Sigmoid colon (tissue), 7 donors: ENCODE data around the gene TP73. TPM values are rescaled to one million over a fixed set of nuclear protein-coding genes. Genes with fewer than 3 reads are reported as not detected.

ENCODE experiments used
- DNase-seq: peaks from one replicate; pipeline ENCODE4 v3.0.0-alpha.2; 2019
- H3K27ac ChIP-seq, 4 donors: fragments of 200-600 bp; sonication (generic); one replicate each; pipeline ENCODE4 v1.5.1; 2016 to 2019; ENCODE audit warnings: mild to moderate bottlenecking in 1 of 4
- H3K27me3 ChIP-seq, 3 donors: fragments of 200-600 bp; sonication (generic); one replicate each; pipeline ENCODE4 v1.5.1; 2019; ENCODE audit warnings: mild to moderate bottlenecking in 1 of 3
- H3K36me3 ChIP-seq, 4 donors: fragments of 200-600 bp; sonication (generic); one replicate each; pipeline ENCODE4 v1.5.1; 2016 to 2019
- H3K4me1 ChIP-seq, 4 donors: fragments of 200-600 bp; sonication (generic); one replicate each; pipeline ENCODE4 v1.5.1; 2017 to 2019
- H3K4me3 ChIP-seq, 4 donors: fragments of 200-600 bp; sonication (generic); one replicate each; pipeline ENCODE4 v1.5.1; 2017 to 2019; ENCODE audit warnings: mild to moderate bottlenecking in 2 of 4, moderate library complexity in 1 of 4
- H3K9me3 ChIP-seq, 4 donors: fragments of 200-600 bp in 3 of 4; sonication (generic) in 3 of 4; one replicate each; pipeline versions ENCODE4 v1.5.1 to v1.6.1; 2013 to 2019
- EP300 ChIP-seq, 4 donors: sonication (generic); formaldehyde crosslinking; IDR thresholded peaks; one replicate each; pipeline ENCODE4 v1.6.1; 2017; ENCODE audit warnings: antibody characterized with exemption in 4 of 4
- POLR2A ChIP-seq, 2 donors: fragments of 450-650 bp; IDR thresholded peaks; one replicate each; pipeline ENCODE4 v1.6.1; 2016; ENCODE audit warnings: antibody characterized with exemption in 2 of 2, mild to moderate bottlenecking in 2 of 2, moderate library complexity in 2 of 2
- POLR2AphosphoS5 ChIP-seq, 4 donors: sonication (generic); formaldehyde crosslinking; IDR thresholded peaks; one replicate each; pipeline ENCODE4 v1.6.1; 2017; ENCODE audit warnings: antibody characterized with exemption in 4 of 4
- WGBS, 2 donors: extraction: QIAGEN DNeasy Blood & Tissue Kit; methylation state at CpG; one replicate each; pipeline ENCODE4 v1.1.7; 2013; 5-methylcytosine and 5-hydroxymethylcytosine counted together
- intact Hi-C: fragments of 100-400 bp; cut with DNase I; formaldehyde crosslinking; loops from one replicate; pipeline ENCODE4 v1.15.1; 2023
- polyA plus RNA-seq, 3 donors: library from polyadenylated mRNA; stranded (reverse); fragments of 200-250 nt; gene quantifications; one replicate each; pipeline ENCODE4 v1.2.3, GENCODE V29; 2013
- total RNA-seq, 4 donors: library from RNA; depleted of rRNA; stranded (reverse); fragments of >200 nt; gene quantifications; one replicate each; pipeline ENCODE4 v1.1.0, GENCODE V29; 2016
- TF ChIP-seq, protein P1 (sequence below), 4 experiments: fragments of 450-650 bp in 3 of 4; fragments of 200-600 bp in 1 of 4; IDR thresholded peaks; one replicate each; pipeline ENCODE4 v1.5.1; 2016 to 2019; ENCODE audit warnings: antibody characterized with exemption in 4 of 4, mild to moderate bottlenecking in 3 of 4, moderate library complexity in 2 of 4
- donor health status: healthy with polysubstance abuse.
- donor health status: Bipolar disorder and iron deficiency.
- donor health status: healthy.

Gene TP73
- not detected for total RNA-seq
- under 1 TPM in 2 of 3 donors, not detected in 1; 0.22 to 0.69 TPM for polyA plus RNA-seq

GRCh38 chr1:3651930-3652547, at the start of gene TP73:
Gene TP73 (plus strand): TSS chr1:3652516. CDS start chr1:3682366, 29,850 bp downstream.
- H3K4me3 ChIP-seq = peak within 1 kb of the TSS in 2 of 4 donors; percentile 40 to 85
- H3K9me3 ChIP-seq = no peaks in the 10 kb centered on the region
- H3K27ac ChIP-seq = no peak within 1 kb of the TSS
- intact Hi-C loops = loop anchor here (2.0 kb wide), 1 partner anchor 249 kb away; the partner anchor contains the start of gene C1orf174
- H3K27me3 ChIP-seq = peaks cover 31 to 68% (median 51%) of the 10 kb centered on the region in 3 donors
- peaks cover 0 to 39% (median 38%) of the 10 kb centered on the region in 4 donors for H3K4me1 ChIP-seq
- DNase-seq = no peak
- 1% methylated on average over 80 of the region's 80 CpGs for WGBS, 2 donors
- H3K36me3 ChIP-seq = peaks cover 0 to 6% (median 2%) of the 10 kb centered on the region in 4 donors
- TF ChIP-seq POLR2AphosphoS5 (IDR thresholded peaks at IDR 0.05) = no peak
- TF ChIP-seq, protein P1, sequence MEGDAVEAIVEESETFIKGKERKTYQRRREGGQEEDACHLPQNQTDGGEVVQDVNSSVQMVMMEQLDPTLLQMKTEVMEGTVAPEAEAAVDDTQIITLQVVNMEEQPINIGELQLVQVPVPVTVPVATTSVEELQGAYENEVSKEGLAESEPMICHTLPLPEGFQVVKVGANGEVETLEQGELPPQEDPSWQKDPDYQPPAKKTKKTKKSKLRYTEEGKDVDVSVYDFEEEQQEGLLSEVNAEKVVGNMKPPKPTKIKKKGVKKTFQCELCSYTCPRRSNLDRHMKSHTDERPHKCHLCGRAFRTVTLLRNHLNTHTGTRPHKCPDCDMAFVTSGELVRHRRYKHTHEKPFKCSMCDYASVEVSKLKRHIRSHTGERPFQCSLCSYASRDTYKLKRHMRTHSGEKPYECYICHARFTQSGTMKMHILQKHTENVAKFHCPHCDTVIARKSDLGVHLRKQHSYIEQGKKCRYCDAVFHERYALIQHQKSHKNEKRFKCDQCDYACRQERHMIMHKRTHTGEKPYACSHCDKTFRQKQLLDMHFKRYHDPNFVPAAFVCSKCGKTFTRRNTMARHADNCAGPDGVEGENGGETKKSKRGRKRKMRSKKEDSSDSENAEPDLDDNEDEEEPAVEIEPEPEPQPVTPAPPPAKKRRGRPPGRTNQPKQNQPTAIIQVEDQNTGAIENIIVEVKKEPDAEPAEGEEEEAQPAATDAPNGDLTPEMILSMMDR (IDR thresholded peaks at IDR 0.05) = no peak
- TF ChIP-seq POLR2A (IDR thresholded peaks at IDR 0.05) = no peak
- no peak for TF ChIP-seq EP300 (IDR thresholded peaks at IDR 0.05)

GRCh38 chr1:3603156-3603555, 49.2 kb upstream of the TP73 start:
- H3K36me3 ChIP-seq = no peaks in the 10 kb centered on the region
- intact Hi-C loops = no loop called here
- no peak overlapping the region for H3K27ac ChIP-seq
- H3K9me3 ChIP-seq = no peaks in the 10 kb centered on the region
- 88 to 95% methylated on average over 11 of the region's 11 CpGs for WGBS, 2 donors
- H3K4me3 ChIP-seq = no peak overlapping the region
- H3K4me1 ChIP-seq = peaks cover 0 to 10% (median 8%) of the 10 kb centered on the region in 4 donors
- H3K27me3 ChIP-seq = peaks cover 0 to 19% (median 9%) of the 10 kb centered on the region in 3 donors
- DNase-seq = no peak
- TF ChIP-seq POLR2A (IDR thresholded peaks at IDR 0.05) (no peak), POLR2AphosphoS5 (IDR thresholded peaks at IDR 0.05) (no peak), EP300 (IDR thresholded peaks at IDR 0.05) (no peak)
- TF ChIP-seq, protein P1 (IDR thresholded peaks at IDR 0.05) = no peak

DNA sequence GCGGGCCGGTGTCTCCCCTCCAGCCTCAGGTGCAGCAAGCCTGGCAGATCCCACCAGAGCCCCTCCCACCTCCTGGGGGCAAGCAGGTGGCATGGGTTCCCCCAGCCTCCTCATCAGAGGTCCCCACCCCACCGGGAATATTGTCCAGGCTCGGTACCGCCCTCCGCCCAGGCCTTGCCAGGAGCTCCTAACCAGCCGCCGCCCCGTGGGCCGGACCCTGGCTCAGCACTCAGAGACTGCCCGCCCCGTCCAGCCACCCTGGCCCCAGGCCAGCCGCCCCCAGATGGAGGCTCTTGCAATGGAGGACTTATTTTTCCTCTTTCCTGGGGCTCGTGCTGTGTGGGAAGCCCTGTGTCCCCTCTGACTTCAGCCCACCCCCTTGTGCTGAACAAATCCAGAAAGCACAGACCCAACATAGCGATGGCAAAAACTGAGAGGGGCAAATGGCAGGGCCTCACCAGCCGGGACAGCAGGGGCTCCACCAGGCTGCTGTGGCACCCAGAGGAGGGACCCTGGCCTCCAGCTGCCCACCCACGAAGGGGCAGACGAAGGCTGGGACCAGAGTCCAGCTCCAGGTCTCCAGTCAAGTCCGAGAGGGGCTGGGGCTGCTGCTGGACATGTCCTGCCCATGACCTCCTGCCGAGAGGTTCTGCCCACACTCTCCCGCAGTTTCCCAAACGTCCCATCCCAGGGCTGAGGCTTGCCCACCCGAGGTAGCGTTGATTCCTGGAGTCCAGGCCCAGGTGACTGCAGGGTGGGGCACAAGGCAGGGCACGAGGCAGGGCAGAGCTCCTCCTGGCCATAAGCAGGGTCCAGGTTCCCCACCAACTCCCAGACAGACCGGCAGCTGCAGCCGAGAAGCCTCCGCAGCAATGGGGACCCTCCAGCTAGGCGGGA, 48.5 kb upstream of the TP73 start:
- no peak for DNase-seq
- Histone ChIP-seq H3K9me3 (no peaks in the 10 kb centered on the region), H3K4me3 (no peak overlapping the region), H3K36me3 (no peaks in the 10 kb centered on the region), H3K4me1 (peaks cover 0 to 4% (median 2%) of the 10 kb centered on the region in 4 donors), H3K27ac (no peak overlapping the region), H3K27me3 (peaks cover 0 to 19% (median 16%) of the 10 kb centered on the region in 3 donors)
- intact Hi-C loops = no loop called here
- TF ChIP-seq EP300 (IDR thresholded peaks at IDR 0.05) (no peak), POLR2AphosphoS5 (IDR thresholded peaks at IDR 0.05) (no peak), POLR2A (IDR thresholded peaks at IDR 0.05) (no peak)
- TF ChIP-seq, protein P1 (IDR thresholded peaks at IDR 0.05) = no peak
- WGBS, 2 donors = 80 to 86% methylated on average over 29 of the region's 29 CpGs

DNA sequence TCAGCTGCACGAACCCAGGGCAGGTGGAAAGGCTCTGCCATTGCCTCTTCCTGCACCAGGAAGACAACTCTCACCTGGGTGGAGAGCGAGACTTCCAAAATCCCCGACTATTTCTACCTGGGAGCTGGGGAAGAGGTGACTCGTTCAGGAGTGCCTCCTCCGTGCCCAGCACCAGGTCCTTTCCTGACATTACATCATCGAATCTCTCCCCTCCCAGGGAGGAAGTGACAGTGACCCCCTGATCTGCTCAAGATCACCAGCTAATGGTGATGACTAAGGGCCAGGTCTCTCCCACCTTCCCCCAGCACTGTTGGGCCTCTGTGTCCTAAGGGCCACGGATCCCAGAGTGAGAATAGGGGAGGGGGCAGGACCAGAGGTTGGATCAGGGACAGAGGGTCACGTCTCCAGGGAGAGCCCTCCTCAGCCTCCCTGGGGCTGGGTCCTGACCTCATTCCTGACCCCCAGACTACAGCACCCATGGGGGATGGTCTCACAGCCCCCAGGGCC, 47.8 kb upstream of the TP73 start:
- intact Hi-C loops = no loop called here
- Histone ChIP-seq H3K9me3 (no peaks in the 10 kb centered on the region), H3K36me3 (no peaks in the 10 kb centered on the region), H3K4me1 (no peaks in the 10 kb centered on the region), H3K4me3 (no peak overlapping the region), H3K27me3 (peaks cover 0 to 23% (median 19%) of the 10 kb centered on the region in 3 donors), H3K27ac (no peak overlapping the region)
- WGBS, 2 donors = 80 to 87% methylated on average over 8 of the region's 8 CpGs
- DNase-seq = no peak
- no peak for TF ChIP-seq EP300 (IDR thresholded peaks at IDR 0.05)
- no peak for TF ChIP-seq POLR2AphosphoS5 (IDR thresholded peaks at IDR 0.05)
- TF ChIP-seq POLR2A (IDR thresholded peaks at IDR 0.05) = no peak
- TF ChIP-seq, protein P1 (IDR thresholded peaks at IDR 0.05) = no peak
